ENCODE data around the gene RAB44.

The RAB44 gene

GRCh38 chr6:36686668-36687513 lies 10.7 kb upstream of the RAB44 start:
- DNase-seq (ENCODE audit: low read depth) = no peak
- TF ChIP-seq CTCF (conservative IDR thresholded peaks at IDR 0.05; ENCODE audit: control insufficient read depth, insufficient read depth, low read depth, low read length) = no peak
- H3K4me3 ChIP-seq (ENCODE audit: control insufficient read depth, low read depth, low read length) = no peak overlapping the region

GRCh38 chr6:36688063-36688738 lies 9.4 kb upstream of the RAB44 start:
- DNase-seq (ENCODE audit: low read depth) = peak; percentile 56
- no peak for TF ChIP-seq CTCF (conservative IDR thresholded peaks at IDR 0.05; ENCODE audit: control insufficient read depth, insufficient read depth, low read depth, low read length)

GRCh38 chr6:36688739-36689075 lies 8.9 kb upstream of the RAB44 start:
- DNase-seq (ENCODE audit: low read depth) = peak; percentile 45
- TF ChIP-seq CTCF (conservative IDR thresholded peaks at IDR 0.05; ENCODE audit: control insufficient read depth, insufficient read depth, low read depth, low read length) = no peak
- H3K4me3 ChIP-seq (ENCODE audit: control insufficient read depth, low read depth, low read length) = no peak overlapping the region

More at GRCh38 chr6:36688063-36688738, 9.4 kb upstream of the RAB44 start:
- no peak overlapping the region for H3K4me3 ChIP-seq (ENCODE audit: control insufficient read depth, low read depth, low read length)

GRCh38 chr6:36691011-36691410 lies 6.6 kb upstream of the RAB44 start:
- H3K4me3 ChIP-seq (ENCODE audit: control insufficient read depth, low read depth, low read length) = no peak overlapping the region
- no peak for TF ChIP-seq CTCF (conservative IDR thresholded peaks at IDR 0.05; ENCODE audit: control insufficient read depth, insufficient read depth, low read depth, low read length)
- no peak for DNase-seq (ENCODE audit: low read depth)

GRCh38 chr6:36691612-36692011 lies 6.0 kb upstream of the RAB44 start:
- no peak for DNase-seq (ENCODE audit: low read depth)
- no peak overlapping the region for H3K4me3 ChIP-seq (ENCODE audit: control insufficient read depth, low read depth, low read length)
- no peak for TF ChIP-seq CTCF (conservative IDR thresholded peaks at IDR 0.05; ENCODE audit: control insufficient read depth, insufficient read depth, low read depth, low read length)

- H3K4me3 ChIP-seq (ENCODE audit: control insufficient read depth, low read depth, low read length) = no peak overlapping the region
- TF ChIP-seq CTCF (conservative IDR thresholded peaks at IDR 0.05; ENCODE audit: control insufficient read depth, insufficient read depth, low read depth, low read length) = no peak
- no peak for DNase-seq (ENCODE audit: low read depth)
Observed at GRCh38 chr6:36692220-36692619, 5.4 kb upstream of the RAB44 start.

Measured in fibroblast of mammary gland (primary cell).